Stimulated activated CD8-positive, alpha-beta memory T cell treated with anti-CD3 and anti-CD28 coated beads, Interleukin-12 subunit alpha, Interleukin-12 subunit beta, amount 100 ng/mL, for 4 hours (primary cell): ENCODE measurements around the gene TM9SF1.

ENCODE experiments used
- DNase-seq: peaks from one replicate; pipeline ENCODE4 v3.0.0-alpha.2; 2020; ENCODE audit warnings: low read depth

Gene TM9SF1

DNA sequence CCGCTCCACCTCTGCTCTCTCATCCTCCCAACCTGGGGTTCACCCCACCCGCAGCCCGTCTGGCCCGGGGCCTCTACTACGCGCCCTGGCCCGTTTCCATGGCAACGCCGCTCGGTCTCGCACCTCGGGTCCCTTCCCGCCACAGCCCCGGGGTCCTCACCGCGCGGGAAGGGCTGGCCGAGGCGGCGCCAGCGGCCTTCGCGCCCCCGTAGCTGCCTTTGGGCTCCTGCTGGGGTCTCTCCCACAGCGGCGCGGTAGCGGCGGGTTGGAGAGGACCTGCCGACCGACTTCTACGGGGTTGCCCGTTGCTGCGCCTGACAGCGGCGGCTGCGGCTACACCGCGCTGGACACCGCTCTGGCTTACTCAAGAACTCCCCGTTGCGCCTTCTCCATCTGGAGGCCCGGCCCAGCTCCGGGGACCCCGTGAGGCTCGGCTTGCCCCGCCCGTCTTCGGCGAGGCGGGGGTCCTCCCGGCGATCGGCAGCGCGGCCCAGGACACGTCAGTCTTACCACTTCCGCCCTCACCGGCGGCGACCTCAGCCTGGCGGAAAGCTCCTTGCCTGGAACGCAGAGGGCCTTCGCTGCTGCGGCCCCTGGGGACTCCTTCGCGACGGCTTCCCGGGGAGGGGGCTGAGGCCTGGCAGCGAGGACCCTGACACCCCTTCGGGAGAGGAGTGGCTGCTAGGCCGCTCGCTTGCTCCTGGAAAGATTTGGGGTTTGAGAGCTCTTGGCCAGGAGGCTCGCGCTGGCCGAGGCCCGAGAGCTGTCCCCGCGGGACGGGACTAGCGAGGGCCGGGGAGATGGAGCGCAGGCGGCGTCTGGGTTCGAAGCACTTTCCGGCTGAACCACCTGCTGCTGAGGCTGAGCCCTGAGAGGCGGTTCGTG lies at the start of gene TM9SF1:
TSS of gene TM9SF1 (minus strand) at position 256 of the 885 bp plus-strand sequence. CDS start 422 bp downstream, outside the sequence.
- DNase-seq: peak; percentile 83

DNA sequence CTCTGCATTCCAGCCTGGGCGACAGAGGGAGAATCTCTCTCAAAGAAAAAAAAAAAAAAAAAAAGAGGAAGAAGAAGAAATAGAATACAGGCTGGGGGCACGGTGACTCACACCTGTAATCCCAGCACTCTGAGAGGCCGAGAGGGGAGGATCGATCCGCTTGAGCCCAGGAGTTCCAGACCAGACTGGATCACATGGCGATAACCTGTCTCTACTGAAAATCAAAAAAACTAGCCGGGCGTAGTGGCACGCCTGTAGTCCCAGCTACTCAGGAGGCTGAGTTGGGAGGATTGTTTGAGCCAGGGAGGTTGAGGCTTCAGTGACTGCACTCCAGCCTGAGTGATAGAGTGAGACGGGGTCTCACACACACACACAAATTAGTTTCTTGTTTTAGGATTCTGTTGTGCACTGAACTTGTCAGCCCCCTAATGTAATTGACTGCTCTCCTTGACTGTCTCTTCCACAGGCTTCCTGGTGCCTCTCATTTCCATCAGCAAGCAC lies 48.1 kb upstream of the TM9SF1 start:
- no peak for DNase-seq

GRCh38 chr14:24241829-24242443 lies 46.7 kb upstream of the TM9SF1 start:
- no peak for DNase-seq

DNA sequence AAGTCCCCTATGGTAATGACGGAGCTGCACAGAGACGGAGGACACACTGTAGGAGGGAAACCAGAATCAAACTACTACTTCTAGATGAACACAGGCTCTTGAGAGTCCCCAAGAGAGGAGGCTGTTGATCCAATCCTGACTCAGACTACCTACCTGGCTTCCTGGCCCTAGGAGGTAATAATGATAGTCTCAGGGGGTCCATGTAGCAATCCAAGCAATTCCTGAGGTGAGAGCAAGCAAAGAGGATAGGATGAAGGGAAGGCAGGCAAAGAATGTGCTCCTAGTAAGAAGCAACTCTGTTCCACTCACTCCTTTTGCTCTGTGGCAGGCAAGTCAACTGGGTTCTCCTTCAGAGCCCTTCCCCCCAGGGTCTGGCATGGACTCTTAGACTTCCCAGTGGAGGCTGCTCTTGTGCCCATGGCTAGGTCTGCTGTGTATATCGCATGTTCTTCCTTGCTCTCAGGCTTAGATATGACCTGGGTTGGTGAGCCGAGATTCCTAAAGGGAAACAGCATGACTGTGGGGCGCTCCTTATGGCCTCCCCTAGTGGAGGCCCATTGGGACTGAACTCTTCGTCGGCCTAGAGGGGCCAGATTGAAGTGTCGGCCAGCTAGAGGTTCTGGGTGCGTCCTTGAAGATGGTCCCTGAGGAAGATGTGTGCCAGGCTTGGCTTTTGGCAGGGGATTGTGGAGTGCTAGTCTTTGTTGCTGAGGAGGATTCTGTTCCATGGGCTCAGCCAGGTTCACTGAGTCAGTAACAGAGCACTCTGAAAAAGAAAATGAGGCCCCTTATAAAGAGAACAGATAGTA lies 45.1 kb upstream of the TM9SF1 start:
- DNase-seq: no peak

DNA sequence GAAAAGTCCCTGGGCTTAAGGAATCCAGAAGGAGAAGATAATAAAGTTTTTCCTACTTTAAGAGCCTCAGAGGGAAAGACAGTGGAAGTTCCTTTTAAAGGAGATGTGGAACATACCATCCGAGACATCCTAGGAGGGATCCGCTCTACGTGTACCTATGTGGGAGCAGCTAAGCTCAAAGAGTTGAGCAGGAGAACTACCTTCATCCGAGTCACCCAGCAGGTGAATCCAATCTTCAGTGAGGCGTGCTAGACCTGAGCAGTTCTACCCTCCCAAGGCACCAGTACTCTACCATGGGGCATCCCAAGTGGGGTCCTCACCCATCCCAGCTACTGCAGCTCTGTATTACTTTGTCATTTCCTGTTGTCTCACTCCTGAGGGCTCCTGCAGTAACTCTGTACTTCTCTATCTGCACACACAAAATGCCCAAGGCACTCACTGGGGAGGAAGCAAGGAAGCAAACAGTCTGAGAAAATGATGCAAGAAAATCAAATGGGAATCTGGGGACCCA lies 43.3 kb upstream of the TM9SF1 start:
- no peak for DNase-seq

- DNase-seq: no peak
These were observed 42.9 kb upstream of the TM9SF1 start for GRCh38 chr14:24238123-24238522.

GRCh38 chr14:24237463-24237955 lies 42.3 kb upstream of the TM9SF1 start:
- DNase-seq: no peak

- DNase-seq: no peak
These were observed 41.6 kb upstream of the TM9SF1 start for GRCh38 chr14:24236689-24237462.

DNA sequence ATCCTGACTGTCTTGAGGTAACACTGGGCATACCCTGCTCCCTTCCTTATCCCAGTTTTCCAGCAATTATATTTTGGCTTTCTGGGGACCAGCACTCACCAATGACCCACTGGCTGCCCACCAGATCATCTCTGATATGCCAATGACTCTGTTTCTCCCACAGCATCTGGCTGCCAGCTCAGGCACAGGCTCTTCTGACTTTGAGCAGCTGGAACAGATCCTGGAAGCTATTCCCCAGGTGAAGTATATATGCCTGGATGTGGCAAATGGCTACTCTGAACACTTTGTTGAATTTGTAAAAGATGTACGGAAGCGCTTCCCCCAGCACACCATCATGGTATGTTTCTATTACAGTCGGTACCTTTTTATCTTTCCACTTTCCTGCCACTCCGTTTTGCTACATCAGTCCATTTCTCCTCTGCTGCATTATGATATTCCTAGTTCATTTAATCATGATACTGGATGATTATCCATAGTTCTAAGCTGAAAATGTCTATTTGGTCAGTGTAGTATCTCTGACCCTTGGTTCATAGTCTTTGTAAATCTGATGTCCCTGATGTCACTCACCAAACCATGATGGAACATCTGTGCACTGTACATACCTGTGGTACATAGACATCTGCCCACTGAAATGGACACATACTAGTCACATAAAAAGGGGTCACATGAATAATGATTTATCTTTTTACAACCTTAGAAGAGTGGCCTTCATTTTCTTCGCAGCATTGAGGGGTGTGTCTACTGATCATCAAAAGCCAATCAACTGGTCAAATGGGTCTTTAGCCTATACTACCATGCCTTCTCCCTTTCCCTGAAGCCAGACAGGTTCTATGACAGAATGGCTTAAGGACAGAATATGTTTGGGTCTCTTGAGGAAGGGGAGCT lies 40.8 kb upstream of the TM9SF1 start:
- DNase-seq: no peak

DNA sequence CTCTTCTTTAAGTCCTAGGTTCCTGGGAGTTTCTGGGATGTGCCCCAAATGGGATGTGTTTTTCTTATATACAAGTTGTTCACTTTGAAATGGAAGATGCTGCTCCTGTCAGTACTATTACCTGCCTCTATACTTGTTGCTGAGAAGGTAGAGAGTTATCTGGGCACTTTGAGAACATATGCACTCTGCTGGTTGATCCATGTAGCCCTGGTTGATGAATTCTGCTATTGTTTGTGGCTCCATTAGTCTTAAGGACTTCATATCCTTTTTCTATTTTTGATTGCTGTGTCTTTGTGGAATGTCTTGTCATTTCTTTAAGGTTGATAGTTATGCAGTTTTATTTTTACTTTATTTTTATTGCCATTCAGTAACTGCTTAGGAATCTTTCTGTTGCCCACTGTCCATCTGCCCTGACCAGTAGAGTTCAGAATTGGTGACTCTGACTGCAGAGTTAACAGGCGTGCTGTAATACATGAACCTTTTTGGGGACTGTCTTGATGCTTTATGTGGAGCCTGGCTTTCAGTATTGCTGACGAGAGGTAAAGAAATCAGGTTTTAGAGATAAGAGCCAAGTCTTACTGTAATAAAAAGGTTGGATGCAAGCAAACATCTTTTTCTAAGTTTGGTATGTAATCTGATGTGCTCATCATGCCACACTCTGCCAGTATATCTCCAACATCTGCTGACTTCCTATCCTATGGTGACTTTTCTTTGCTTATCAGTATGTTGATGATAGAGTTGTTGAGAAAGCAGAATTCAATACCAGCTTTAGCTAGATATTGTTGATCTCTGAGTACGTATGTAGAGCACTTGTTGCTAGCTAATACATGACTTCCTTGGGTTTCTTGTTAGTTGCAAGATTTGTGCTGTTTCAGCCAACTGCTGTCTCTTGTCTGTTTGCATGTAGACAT lies 39.1 kb upstream of the TM9SF1 start:
- no peak for DNase-seq

GRCh38 chr14:24233538-24233866 lies 38.3 kb upstream of the TM9SF1 start:
- DNase-seq: no peak

- no peak for DNase-seq
These were observed 37.6 kb upstream of the TM9SF1 start, which contains the start of gene GMPR2 for GRCh38 chr14:24232645-24233537. TSS of gene GMPR2 (plus strand) at chr14:24232929. CDS start at chr14:24233254, 325 bp downstream.

GRCh38 chr14:24232121-24232644 lies 36.9 kb upstream of the TM9SF1 start, which contains the start of gene NEDD8:
TSS of gene NEDD8 (minus strand) at chr14:24232367. CDS start at chr14:24232267, 100 bp downstream.
- peak; percentile 79 for DNase-seq

GRCh38 chr14:24231263-24232120 lies 36.3 kb upstream of the TM9SF1 start:
- DNase-seq: no peak

DNA sequence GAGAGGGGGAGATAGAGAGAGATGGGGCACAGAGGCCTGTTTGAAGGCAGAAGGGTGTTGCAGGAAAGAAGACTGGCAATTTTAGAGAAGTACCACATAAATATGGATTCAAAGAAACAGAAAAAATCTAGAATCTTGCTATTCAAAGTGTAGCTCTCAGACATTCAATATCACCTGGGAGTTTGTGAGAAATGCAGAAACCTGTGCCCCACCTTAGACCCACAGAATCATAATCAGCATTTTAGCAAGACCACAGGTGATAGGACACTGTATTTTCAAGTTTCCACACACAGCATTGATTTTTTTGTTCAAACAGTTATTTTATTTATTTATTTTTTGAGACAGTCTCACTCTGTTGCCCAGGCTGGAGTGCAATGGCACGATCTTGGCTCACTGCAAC lies 33.7 kb upstream of the TM9SF1 start:
- no peak for DNase-seq

DNA sequence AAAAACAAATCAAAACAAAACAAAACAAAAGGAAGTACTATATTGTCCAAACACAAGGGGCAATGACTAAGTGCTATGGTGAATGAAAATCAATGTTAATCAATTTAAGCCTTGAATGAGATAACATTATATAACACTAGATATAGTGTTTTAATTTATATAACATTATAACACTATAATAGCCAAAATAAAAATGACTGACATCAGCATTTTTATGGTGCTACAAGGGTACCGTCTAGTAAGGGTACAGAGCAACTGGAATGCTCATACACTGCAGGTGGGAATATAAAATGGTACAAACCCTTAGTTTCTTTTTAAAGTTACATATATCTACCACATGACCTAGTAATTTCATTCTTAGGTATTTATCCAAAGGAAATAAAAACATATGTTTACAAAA lies 31.2 kb upstream of the TM9SF1 start:
- DNase-seq: no peak

- DNase-seq: no peak
These were observed 29.4 kb upstream of the TM9SF1 start for GRCh38 chr14:24224618-24225071.
